ENCODE results near the gene FASN.

The FASN gene

DNA sequence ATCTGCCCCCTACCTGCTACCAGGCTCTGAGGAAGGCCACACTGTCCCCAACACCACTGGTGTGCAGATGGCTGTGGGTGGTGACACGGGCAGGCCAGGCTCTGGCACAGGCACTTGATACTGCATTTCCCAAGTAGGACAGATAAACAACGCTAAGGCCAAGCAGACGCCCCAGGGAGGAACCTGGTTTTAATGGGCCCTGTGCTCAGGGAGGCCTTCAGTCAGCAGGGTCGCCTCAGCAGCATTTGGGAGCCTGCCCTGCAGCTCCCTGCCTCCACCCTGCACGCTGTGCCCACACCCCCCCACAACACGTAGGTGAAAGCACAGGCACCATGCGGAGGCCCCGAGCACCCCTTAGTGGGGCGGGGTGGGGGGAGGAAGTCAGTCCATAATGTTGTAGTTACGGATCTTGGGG is 3.3 kb upstream of the FASN start:
- Histone ChIP-seq H3K9ac (ENCODE audit: low read length in 2 of 2) (no peak overlapping the region), H3K27me3 (ENCODE audit: control insufficient read depth in 1 of 2, insufficient read depth in 2 of 2, low read length in 2 of 2) (no peaks in the 10 kb centered on the region), H3K36me3 (ENCODE audit: control insufficient read depth in 2 of 2, insufficient read depth in 2 of 2, low read length in 2 of 2) (no peaks in the 10 kb centered on the region), H3K4me3 (ENCODE audit: low read length in 2 of 2) (no peak overlapping the region), H3K4me1 (ENCODE audit: control insufficient read depth, insufficient read depth, low read length) (peaks cover 49% of the 10 kb centered on the region), H3K9me3 (ENCODE audit: control insufficient read depth in 2 of 2, low read length in 2 of 2) (no peaks in the 10 kb centered on the region), H3K27ac (ENCODE audit: low read length) (no peak overlapping the region)

DNA sequence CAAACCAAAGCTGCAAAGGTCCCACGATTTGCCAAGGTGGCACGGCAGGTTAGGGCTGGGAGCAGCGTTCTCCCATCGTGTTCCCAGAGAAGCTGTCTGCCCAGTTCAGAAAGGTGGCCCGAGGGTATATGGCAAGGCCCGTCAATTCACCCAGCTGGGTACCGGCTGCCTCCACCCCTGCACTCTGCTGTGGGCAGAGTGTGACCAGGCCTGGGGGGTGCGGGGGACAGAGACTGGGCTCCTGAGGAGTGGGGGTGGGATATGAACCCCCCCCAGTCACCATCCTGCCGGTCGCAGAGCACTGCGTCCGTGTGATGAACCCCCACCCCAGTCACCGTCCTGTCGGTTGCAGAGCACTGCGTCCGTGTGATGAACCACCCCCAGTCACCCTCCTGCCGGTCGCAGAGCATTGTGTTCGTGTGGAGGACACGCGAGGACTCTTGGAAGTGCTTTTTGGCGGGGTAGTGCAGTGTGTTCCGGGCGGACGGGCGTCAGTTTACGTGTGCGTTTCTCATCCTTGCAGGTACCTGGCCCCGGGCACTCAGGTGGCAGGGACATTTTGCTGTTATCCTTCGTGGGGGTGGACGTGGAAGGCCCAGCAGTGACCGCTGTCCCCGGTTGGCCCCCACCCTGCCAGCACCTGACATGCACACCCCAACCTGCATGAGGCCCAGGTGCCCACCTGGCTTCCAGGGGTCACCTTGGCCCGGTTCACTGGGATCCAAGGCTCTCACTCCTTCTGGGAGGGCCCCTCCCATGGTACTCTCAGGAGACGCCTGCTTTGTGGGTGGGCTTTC is 2.7 kb upstream of the FASN start:
- peaks cover 0 to 2% of the 10 kb centered on the region in 2 donors for H3K36me3 ChIP-seq (ENCODE audit: control insufficient read depth in 2 of 2, insufficient read depth in 2 of 2, low read length in 2 of 2)
- H3K27me3 ChIP-seq (ENCODE audit: control insufficient read depth in 1 of 2, insufficient read depth in 2 of 2, low read length in 2 of 2) = no peaks in the 10 kb centered on the region
- no peak overlapping the region for H3K9ac ChIP-seq (ENCODE audit: low read length in 2 of 2)
- no peaks in the 10 kb centered on the region for H3K9me3 ChIP-seq (ENCODE audit: control insufficient read depth in 2 of 2, low read length in 2 of 2)
- H3K4me1 ChIP-seq (ENCODE audit: control insufficient read depth, insufficient read depth, low read length) = peaks cover 45% of the 10 kb centered on the region
- no peak overlapping the region for H3K4me3 ChIP-seq (ENCODE audit: low read length in 2 of 2)
- H3K27ac ChIP-seq (ENCODE audit: low read length) = no peak overlapping the region

DNA sequence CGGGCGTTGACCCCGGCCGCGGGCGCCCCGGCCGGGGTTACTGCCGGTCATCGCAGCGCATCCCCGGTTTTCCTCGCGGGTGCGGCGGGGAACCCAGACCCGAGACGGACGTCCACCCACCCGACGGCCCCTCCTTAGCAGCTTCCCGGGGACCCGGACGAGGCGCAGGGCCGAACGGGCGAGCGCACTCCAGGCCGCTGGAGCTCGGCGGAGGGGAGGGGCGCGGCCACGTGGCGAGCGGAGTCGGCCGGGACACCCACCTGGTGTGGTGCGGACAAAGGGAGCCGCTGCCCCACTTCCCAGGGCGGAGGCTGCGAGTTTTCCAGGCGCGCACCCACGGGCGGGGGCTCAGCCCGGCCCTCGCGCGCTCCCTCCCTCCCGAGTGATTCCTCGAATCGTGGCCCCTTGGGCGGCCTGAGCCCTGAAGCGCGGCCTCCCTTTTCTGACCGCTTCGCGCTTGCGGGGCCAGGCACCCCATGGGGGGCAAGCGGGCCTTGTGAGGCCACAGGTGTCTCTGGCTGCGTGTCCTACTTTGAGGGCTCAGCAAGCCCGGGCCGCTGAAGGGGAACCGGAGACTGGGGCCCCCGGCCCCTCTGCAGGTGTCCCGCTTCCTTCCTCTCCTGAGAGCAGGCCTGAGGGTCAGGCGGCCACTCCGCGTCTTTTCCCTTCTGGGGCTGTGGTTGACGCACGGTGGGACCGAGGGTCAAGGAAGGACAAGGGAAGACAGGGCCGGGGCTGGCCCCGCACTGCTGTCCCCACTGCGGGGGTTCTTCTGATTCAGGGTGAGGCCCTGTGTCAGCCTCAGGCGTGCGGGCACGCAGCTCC is 1.1 kb upstream of the FASN start:
- Histone ChIP-seq H3K27ac (ENCODE audit: low read length) (peak overlapping the region; percentile 75), H3K9ac (ENCODE audit: low read length in 2 of 2) (peak overlapping the region; percentile 51 to 75), H3K4me1 (ENCODE audit: control insufficient read depth, insufficient read depth, low read length) (peaks cover 43% of the 10 kb centered on the region), H3K9me3 (ENCODE audit: control insufficient read depth in 2 of 2, low read length in 2 of 2) (no peaks in the 10 kb centered on the region), H3K27me3 (ENCODE audit: control insufficient read depth in 1 of 2, insufficient read depth in 2 of 2, low read length in 2 of 2) (no peaks in the 10 kb centered on the region), H3K36me3 (ENCODE audit: control insufficient read depth in 2 of 2, insufficient read depth in 2 of 2, low read length in 2 of 2) (peaks cover 4% of the 10 kb centered on the region in 2 donors), H3K4me3 (ENCODE audit: low read length in 2 of 2) (peak overlapping the region; percentile 49 to 76)

DNA sequence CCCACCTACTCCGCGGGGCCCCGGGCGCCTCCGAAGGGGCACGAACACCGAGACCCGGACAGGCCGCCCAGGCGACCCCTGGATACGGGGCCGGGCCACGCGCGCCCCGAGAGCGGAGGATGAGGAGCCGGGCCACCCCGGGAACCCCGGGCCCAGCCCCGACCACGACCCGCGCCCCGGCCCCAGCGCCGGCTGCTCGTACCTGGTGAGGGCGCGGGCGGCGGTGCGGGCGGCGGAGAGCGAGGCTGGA is 192 bp downstream of the FASN start:
- Histone ChIP-seq H3K36me3 (ENCODE audit: control insufficient read depth in 2 of 2, insufficient read depth in 2 of 2, low read length in 2 of 2) (peaks cover 5 to 9% of the 10 kb centered on the region in 2 donors), H3K27me3 (ENCODE audit: control insufficient read depth in 1 of 2, insufficient read depth in 2 of 2, low read length in 2 of 2) (no peaks in the 10 kb centered on the region), H3K4me3 (ENCODE audit: low read length in 2 of 2) (peak overlapping the region; percentile 59 to 76), H3K27ac (ENCODE audit: low read length) (peak overlapping the region; percentile 70), H3K9me3 (ENCODE audit: control insufficient read depth in 2 of 2, low read length in 2 of 2) (no peaks in the 10 kb centered on the region), H3K4me1 (ENCODE audit: control insufficient read depth, insufficient read depth, low read length) (peaks cover 36% of the 10 kb centered on the region), H3K9ac (ENCODE audit: low read length in 2 of 2) (peak overlapping the region; percentile 73 to 76)

DNA sequence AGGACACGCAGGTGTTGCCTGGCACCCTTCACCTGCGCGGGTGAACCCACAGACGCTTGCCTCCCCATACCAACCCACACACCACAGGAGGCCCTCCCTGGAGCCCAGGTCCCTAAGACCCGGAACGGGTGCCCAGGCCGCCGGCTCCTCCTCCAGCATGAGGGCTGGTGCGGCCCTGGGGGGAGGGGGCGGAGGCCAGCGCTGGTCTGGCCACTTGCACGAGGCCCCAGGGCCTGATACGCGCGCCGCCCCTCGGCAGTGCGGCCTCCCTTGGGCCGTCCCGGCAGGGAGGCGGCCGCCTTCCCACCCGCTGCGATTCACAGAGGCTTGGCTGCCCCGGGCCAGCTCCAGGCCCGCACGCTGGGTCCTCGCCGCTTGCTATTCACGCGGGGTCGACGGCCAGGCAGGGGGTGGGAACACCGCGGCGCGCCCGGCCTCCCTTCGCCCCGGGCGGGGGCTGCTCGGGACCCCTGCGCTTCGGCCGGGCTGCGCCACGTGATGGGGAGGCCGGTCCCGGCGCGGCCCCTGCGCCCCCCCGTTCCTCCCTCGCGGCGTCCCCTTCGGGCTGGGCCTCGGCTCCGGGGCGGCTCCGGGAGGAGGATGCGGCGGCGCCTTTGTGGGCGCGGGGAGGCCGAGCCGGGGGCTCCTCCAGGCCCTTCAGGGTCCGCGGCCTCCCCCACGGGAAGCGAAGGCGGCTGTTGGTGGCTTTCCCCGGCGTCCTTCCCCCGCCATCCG is 685 bp downstream of the FASN start:
- peak overlapping the region; percentile 59 to 76 for H3K4me3 ChIP-seq (ENCODE audit: low read length in 2 of 2)
- peak overlapping the region; percentile 73 to 76 for H3K9ac ChIP-seq (ENCODE audit: low read length in 2 of 2)
- peaks cover 36% of the 10 kb centered on the region for H3K4me1 ChIP-seq (ENCODE audit: control insufficient read depth, insufficient read depth, low read length)
- H3K9me3 ChIP-seq (ENCODE audit: control insufficient read depth in 2 of 2, low read length in 2 of 2) = no peaks in the 10 kb centered on the region
- H3K27ac ChIP-seq (ENCODE audit: low read length) = peak overlapping the region; percentile 70
- peaks cover 5 to 9% of the 10 kb centered on the region in 2 donors for H3K36me3 ChIP-seq (ENCODE audit: control insufficient read depth in 2 of 2, insufficient read depth in 2 of 2, low read length in 2 of 2)
- H3K27me3 ChIP-seq (ENCODE audit: control insufficient read depth in 1 of 2, insufficient read depth in 2 of 2, low read length in 2 of 2) = no peaks in the 10 kb centered on the region

DNA sequence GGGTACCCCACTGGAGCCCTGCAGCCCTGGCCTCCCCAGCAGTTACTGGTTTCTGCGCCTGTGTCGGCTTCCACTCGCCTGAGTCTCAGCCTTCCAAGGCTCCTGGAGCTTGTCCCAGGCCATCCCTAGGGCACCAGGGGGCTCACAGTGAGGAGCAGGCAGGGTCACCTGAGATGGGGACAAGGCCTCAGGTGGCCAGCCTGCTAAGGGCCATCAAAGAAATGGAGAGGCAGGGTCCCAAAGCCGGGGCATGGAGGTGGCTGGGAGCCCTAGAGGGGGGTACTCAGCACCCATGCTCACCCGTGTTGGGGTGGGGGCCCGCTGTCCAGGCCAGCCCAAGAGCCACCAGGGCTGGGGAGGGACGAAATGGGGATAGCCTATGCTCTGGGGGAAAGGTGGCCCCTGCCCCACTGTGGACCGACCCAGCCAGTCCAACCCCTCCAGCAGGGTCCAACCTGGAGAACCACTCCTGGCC is 1.3 kb downstream of the FASN start:
- Histone ChIP-seq H3K9me3 (ENCODE audit: control insufficient read depth in 2 of 2, low read length in 2 of 2) (no peaks in the 10 kb centered on the region), H3K27ac (ENCODE audit: low read length) (peak overlapping the region; percentile 70), H3K4me3 (ENCODE audit: low read length in 2 of 2) (peak overlapping the region; percentile 59 to 76), H3K4me1 (ENCODE audit: control insufficient read depth, insufficient read depth, low read length) (peaks cover 33% of the 10 kb centered on the region), H3K9ac (ENCODE audit: low read length in 2 of 2) (peak overlapping the region; percentile 73 to 76), H3K36me3 (ENCODE audit: control insufficient read depth in 2 of 2, insufficient read depth in 2 of 2, low read length in 2 of 2) (peaks cover 8 to 12% of the 10 kb centered on the region in 2 donors), H3K27me3 (ENCODE audit: control insufficient read depth in 1 of 2, insufficient read depth in 2 of 2, low read length in 2 of 2) (no peaks in the 10 kb centered on the region)

DNA sequence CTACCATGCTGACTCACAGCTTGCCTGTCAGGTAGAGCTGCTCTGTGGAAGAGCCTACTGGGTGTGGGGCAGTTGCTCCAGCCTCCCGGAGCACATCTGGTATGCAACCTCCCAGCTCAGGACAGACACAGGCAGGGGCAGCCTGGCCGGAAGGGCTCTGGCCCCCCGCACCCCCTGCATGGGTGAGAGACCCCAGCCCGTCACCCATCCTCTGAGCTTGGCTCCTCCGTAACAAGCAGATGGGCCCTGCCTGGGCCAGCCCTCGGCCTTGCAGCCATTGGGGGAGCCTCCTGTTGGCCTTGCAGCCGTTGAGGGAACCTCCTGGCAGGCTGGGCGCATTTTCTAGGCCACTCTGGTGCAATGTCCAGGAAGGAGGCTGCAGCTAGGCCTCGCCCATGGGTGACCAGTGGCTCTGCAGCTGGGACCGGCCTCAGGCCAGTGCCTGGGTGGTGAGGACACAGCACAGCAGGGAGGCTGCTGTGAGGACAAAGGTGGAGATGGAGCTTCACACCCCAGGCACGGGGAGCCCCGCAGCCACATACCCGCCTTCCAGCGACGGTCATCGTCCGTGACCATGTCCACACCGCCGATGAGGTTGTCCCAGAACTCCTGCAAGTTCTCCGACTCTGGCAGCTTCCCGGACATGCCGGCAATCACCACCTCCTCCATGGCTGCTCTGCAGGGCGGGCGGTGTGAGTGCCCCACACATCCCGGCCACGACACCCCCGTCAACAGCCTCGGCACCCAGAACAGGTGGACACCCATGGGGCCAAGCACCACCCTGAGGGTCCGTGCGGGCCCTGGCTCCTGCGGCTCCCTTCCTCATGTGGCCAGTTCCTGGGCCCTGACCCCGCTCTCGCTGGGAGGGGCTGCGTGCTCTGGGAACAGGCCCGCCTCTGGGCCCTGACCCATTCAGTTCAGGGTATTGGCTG is 2.0 kb downstream of the FASN start:
- Histone ChIP-seq H3K4me1 (ENCODE audit: control insufficient read depth, insufficient read depth, low read length) (peaks cover 29% of the 10 kb centered on the region), H3K36me3 (ENCODE audit: control insufficient read depth in 2 of 2, insufficient read depth in 2 of 2, low read length in 2 of 2) (peaks cover 14 to 15% of the 10 kb centered on the region in 2 donors), H3K9me3 (ENCODE audit: control insufficient read depth in 2 of 2, low read length in 2 of 2) (no peaks in the 10 kb centered on the region), H3K27ac (ENCODE audit: low read length) (no peak overlapping the region), H3K9ac (ENCODE audit: low read length in 2 of 2) (peak overlapping the region in 1 of 2 donors; percentile 76), H3K4me3 (ENCODE audit: low read length in 2 of 2) (peak overlapping the region in 1 of 2 donors; percentile 76), H3K27me3 (ENCODE audit: control insufficient read depth in 1 of 2, insufficient read depth in 2 of 2, low read length in 2 of 2) (no peaks in the 10 kb centered on the region)

DNA sequence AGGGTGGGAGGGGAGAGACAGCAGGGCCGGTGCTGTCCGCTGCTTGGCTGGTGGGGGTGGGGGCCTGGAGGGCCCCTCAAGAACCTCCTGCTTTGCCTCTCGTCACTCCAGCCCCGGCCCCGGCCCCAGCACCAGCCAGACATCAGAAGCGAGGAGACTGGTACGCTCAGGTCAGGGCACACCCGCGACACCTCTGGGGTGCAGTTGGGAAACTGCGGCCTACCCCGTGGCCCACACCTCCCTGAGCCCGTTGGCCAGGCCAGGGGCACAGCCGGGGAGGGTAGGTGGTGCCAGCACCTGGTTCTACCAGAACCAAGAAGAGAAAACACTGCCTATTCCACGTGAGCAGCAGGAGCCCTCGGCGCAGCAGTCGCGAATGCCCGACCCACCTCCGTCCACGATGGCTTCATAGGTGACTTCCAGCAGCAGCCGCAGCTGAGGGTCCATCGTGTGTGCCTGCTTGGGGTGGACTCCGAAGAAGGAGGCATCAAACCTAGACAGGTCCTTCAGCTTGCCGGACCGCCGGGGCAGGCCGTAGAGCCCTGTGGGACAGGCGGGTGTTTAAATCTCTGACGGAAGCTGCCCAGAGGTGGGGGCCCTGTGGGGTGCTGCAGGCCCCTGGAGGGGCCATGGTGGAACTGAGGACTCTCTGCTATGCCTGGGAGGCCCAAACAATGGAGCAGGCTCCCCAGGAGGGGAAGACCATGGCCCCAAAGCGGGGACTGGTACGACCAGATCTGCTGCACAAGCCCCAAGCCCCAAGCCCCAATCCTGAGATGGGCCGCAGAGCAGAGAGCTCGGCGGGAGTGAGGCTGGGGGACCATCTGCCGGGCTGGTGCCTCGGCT is 2.9 kb downstream of the FASN start:
- Histone ChIP-seq H3K36me3 (ENCODE audit: control insufficient read depth in 2 of 2, insufficient read depth in 2 of 2, low read length in 2 of 2) (peaks cover 19 to 21% of the 10 kb centered on the region in 2 donors), H3K27ac (ENCODE audit: low read length) (no peak overlapping the region), H3K27me3 (ENCODE audit: control insufficient read depth in 1 of 2, insufficient read depth in 2 of 2, low read length in 2 of 2) (no peaks in the 10 kb centered on the region), H3K4me3 (ENCODE audit: low read length in 2 of 2) (no peak overlapping the region), H3K9me3 (ENCODE audit: control insufficient read depth in 2 of 2, low read length in 2 of 2) (no peaks in the 10 kb centered on the region), H3K4me1 (ENCODE audit: control insufficient read depth, insufficient read depth, low read length) (peaks cover 28% of the 10 kb centered on the region), H3K9ac (ENCODE audit: low read length in 2 of 2) (no peak overlapping the region)

DNA sequence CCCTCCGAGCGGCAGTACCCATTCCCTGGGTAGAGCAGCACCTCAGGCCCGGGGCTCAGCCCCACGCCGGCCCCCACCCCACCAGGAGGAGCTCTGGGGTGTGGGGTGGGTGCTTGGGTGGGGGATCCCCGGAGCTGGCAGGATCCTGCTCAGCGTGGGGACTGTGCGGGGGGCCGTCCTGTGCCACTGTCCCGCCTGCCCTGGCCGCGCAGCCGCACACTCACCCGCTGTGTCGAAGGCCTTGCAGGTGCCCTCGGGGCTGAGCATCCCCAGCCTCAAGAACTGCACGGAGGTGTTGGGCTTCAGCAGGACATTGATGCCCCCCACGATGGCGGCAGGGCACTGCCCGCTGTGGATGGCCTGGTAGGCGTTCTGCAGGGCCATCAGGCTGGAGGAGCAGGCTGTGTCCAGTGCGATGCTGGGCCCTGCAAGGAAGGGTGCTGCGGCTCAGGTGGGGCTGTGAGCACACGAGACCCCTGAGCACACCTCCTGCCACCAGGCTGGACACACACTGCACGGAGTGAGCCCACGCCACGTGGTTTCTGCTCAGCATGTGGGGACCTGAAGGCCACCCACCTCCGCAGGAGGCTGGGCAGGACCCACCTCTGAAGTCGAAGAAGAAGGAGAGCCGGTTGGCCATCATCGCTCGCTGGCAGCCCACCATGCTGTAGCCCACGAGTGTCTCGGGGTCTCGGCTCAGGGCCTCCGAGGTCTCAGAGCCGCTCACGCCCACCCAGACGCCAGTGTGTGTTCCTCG is 4.9 kb downstream of the FASN start:
- no peaks in the 10 kb centered on the region for H3K9me3 ChIP-seq (ENCODE audit: control insufficient read depth in 2 of 2, low read length in 2 of 2)
- H3K4me1 ChIP-seq (ENCODE audit: control insufficient read depth, insufficient read depth, low read length) = peaks cover 16% of the 10 kb centered on the region
- H3K27me3 ChIP-seq (ENCODE audit: control insufficient read depth in 1 of 2, insufficient read depth in 2 of 2, low read length in 2 of 2) = no peaks in the 10 kb centered on the region
- H3K36me3 ChIP-seq (ENCODE audit: control insufficient read depth in 2 of 2, insufficient read depth in 2 of 2, low read length in 2 of 2) = peaks cover 29 to 31% of the 10 kb centered on the region in 2 donors
- no peak overlapping the region for H3K9ac ChIP-seq (ENCODE audit: low read length in 2 of 2)
- H3K27ac ChIP-seq (ENCODE audit: low read length) = no peak overlapping the region
- H3K4me3 ChIP-seq (ENCODE audit: low read length in 2 of 2) = no peak overlapping the region

Measured in stomach smooth muscle (tissue), 2 donors.